Esophagus muscularis mucosa (tissue), 3 donors: ENCODE results near the gene SRRM2.

Source experiments
- CTCF ChIP-seq, 3 experiments: fragments of 200-600 bp in 2 of 3; fragments of 450-650 bp in 1 of 3; sonication (generic) in 2 of 3; IDR thresholded peaks; one replicate each; pipeline ENCODE4 v1.5.1; 2017 to 2019; ENCODE audit warnings: antibody characterized with exemption in 3 of 3, mild to moderate bottlenecking in 2 of 3, moderate library complexity in 1 of 3
- POLR2A ChIP-seq: fragments of 450-650 bp; IDR thresholded peaks from one replicate; pipeline ENCODE4 v1.6.1; 2017; ENCODE audit warnings: antibody characterized with exemption, moderate library complexity, mild to moderate bottlenecking, low read depth
- POLR2AphosphoS5 ChIP-seq, 2 donors: sonication (generic); formaldehyde crosslinking; IDR thresholded peaks; one replicate each; pipeline ENCODE4 v1.6.1; 2017; ENCODE audit warnings: antibody characterized with exemption in 2 of 2

- no peak for TF ChIP-seq CTCF (IDR thresholded peaks at IDR 0.05)
- TF ChIP-seq POLR2AphosphoS5 (IDR thresholded peaks at IDR 0.05): no peak
- TF ChIP-seq POLR2A: no peak
These were observed 65.2 kb downstream of the SRRM2 start for GRCh38 chr16:2817340-2818271.
